ENCODE results near the gene FLAD1.

FLAD1 gene

DNA sequence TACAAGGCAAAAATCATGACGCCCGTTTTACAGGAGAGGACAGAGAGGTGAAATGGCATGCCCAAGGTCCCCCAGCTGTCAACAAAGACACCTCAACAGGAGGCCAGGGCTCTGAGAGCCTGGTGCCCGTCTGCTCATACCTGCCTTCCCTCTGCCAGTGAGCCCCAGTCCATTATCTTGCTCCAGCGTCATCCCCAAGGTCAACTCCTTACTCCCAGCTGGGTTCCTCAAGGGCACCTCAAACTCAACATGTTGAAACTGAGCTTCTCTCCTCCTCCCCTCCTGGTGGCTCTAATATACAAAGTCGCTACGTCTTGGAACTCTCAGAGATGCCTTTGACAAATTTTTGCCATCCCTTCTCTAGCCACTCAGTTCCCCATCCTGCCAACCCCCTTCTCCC lies 30.5 kb upstream of the FLAD1 start:
- no peak for DNase-seq

GRCh38 chr1:154953611-154954038 lies 29.5 kb upstream of the FLAD1 start:
- DNase-seq, result no peak

DNA sequence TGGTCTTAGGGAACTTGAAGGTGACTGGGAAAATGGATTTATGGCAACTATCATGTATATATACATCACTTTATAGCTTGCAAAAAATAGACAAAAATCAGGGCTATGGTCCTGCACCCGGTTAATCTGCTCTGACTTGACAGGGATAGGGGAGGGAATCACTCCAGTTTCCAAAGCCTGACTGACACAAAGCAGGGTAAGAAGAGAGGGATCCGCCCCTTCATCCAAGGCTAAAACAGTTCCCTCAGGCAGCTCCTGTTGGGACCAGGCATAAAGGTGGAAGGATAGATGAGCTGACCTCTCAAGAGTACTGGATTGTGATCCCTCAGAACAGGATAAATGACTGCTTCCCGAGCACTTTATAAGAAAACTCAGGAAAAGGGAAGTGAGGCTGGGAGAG lies 28.6 kb upstream of the FLAD1 start:
- DNase-seq, result no peak

- peak; percentile 84 for DNase-seq
Observed at GRCh38 chr1:154955039-154955717, 28.0 kb upstream of the FLAD1 start.

- peak; percentile 95 for DNase-seq
Observed at GRCh38 chr1:154955718-154956543, 27.2 kb upstream of the FLAD1 start, which contains the start of gene PBXIP1. Gene PBXIP1 (minus strand): TSS chr1:154956099. CDS start chr1:154953721, 2,378 bp downstream.

DNA sequence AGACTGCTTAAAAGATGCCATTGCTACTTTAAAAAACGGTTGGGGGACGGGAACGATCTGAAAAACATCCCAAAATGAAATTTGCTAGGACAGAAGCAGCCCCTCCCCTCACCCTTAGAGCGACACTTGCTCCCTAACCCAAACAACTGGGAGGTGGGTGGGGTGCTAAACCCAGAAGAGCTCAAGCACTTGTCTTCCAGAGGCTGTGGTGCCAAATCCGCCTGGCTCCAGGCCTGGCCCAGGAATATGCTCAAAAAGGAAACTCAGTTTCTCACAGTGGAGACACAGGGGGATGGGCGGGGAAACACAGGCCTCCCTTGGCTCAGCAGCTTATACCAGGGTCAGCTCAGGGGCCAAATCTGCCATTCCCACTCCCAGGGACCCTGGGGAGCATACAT lies 26.6 kb upstream of the FLAD1 start:
- DNase-seq, result no peak

DNA sequence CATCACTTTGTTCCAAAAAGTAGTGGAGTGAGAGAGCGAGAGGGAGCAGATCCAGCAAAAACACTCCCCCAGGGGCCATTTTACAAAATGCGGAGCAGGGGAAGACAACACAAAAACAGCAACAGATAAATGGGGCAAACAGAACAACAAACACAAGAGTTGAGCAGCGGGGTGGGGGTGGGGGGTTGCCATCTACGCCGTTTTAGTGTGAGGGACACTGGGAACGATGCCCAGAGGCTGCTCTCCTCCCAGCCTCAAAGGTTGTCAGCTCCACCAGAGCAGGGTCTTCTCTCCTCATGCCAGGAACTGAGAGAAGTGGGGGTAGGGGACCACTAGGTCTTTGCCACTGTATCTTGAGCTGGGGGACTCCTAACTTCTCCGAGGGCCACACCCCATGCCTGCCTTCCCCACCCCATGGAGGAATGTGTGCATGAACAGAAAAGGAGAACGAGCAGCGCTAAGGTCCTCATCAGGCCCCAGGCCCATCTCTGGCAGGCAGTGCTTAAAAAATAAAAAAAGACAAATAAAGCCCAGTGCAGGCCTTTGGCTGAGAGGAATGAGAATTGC lies 26.0 kb upstream of the FLAD1 start:
- DNase-seq, result no peak

- no peak for DNase-seq
Observed at GRCh38 chr1:154958036-154958435, 25.1 kb upstream of the FLAD1 start.

- DNase-seq, result no peak
Observed at GRCh38 chr1:154958681-154959425, 24.3 kb upstream of the FLAD1 start.

- DNase-seq, result no peak
Observed at GRCh38 chr1:154959426-154959780, 23.7 kb upstream of the FLAD1 start.

- DNase-seq, result peak; percentile 47
Observed at GRCh38 chr1:154960446-154961136, 22.6 kb upstream of the FLAD1 start.

GRCh38 chr1:154961207-154962155 lies 21.7 kb upstream of the FLAD1 start, which contains the start of gene PYGO2:
Gene PYGO2 (minus strand): TSS chr1:154961782. CDS start chr1:154961576, 206 bp downstream.
- DNase-seq, result peak; percentile 83

DNA sequence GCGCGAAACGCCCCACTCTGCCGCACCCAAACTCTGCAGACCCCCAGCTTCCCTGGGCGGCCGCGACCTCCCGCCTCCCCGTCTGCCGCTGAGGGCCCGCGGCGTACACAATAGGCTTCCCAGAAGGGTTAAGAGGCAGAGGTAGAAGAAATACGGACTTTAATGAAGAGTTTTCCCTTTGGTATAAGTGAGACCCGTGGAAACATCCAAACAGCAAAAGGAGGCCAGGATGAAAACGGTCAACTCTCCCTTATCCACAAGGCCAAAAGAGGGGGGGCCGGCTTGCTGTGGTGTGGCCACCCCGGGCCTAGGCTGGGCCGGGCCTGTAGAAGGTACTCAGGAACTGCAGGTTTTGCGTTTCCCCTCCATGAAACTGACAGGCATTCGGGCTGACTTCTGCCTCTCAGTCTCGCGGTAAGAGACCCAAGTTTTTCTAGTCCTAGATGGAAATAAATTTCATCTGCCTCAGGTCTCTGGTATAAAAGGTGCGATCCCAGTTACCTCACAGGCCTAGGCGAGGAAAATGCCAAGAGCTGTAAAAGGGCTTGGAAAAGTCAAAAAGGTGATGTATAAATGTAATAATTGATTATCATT lies 20.9 kb upstream of the FLAD1 start:
- DNase-seq, result peak; percentile 66

DNA sequence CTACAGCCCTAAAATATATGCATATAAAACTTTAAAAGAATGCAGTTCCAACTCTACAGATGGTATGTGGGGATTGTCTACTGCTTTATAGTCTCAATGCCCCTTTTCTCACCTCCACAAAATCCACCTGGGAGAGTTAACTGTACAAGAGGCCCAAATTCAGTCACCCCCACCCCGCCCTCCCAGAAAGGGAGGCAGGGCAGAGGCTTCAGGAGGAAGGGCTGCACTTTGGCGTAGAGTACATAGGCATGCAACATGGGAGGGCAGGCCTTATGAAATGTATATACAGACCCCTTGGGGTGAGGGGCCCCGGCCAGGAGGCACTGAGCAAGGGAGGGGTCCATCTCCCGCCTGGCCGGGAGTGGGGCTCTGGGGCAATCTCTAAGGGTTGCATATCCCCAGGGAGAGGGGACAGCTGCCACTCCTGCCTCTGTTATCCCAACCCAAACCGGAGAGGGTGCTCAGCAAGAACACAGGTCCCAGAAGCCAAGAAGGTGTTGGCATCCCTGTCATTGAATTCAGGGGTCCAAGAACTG lies 20.3 kb upstream of the FLAD1 start:
- no peak for DNase-seq

- DNase-seq, result no peak
Observed at GRCh38 chr1:154963643-154964042, 19.5 kb upstream of the FLAD1 start.

DNA sequence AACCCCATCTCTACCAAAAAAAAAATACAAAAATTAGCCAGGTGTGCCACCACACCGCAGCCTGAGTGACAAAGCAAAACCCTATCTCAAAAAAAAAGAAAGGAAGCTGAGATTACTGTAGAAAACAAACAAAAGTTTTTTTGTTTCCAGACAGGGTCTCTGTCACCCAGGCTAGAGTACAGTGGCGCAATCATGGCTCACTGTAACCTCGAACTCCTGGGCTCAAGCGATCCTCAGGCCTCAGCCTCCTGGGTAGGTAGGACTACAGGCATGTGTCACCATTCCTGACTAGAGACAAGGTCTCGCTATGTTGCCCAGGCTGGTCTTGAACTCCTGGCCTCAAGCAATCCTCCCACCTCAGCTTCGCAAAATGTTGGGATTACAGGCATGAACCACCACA lies 18.8 kb upstream of the FLAD1 start:
- DNase-seq, result no peak

- DNase-seq, result no peak
Observed at GRCh38 chr1:154966111-154966510, 17.0 kb upstream of the FLAD1 start.

- DNase-seq, result no peak
Observed at GRCh38 chr1:154967331-154967950, 15.7 kb upstream of the FLAD1 start.

GRCh38 chr1:154968731-154969130 lies 14.4 kb upstream of the FLAD1 start:
- no peak for DNase-seq

DNA sequence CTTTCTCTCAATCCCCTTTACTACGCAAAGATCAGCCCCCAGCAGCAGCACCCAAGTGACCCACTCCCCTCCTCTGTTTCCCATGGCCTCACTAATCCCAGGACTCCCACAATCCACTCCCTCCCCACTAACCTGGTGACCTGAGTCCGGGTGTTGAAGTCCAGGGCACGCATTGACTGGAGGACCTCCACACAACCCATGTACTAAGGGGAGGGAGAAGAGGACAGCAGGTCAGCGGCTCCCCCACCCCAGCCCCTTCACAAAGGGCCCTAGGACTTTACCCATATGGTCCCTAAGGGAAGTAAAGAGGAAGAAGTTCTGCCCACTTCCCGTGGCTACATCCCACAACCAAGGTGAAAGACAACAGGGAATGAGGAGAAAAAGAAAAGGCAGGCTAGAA lies 13.9 kb upstream of the FLAD1 start:
- no peak for DNase-seq
